ENCODE data around the gene MYO18B.

DNA sequence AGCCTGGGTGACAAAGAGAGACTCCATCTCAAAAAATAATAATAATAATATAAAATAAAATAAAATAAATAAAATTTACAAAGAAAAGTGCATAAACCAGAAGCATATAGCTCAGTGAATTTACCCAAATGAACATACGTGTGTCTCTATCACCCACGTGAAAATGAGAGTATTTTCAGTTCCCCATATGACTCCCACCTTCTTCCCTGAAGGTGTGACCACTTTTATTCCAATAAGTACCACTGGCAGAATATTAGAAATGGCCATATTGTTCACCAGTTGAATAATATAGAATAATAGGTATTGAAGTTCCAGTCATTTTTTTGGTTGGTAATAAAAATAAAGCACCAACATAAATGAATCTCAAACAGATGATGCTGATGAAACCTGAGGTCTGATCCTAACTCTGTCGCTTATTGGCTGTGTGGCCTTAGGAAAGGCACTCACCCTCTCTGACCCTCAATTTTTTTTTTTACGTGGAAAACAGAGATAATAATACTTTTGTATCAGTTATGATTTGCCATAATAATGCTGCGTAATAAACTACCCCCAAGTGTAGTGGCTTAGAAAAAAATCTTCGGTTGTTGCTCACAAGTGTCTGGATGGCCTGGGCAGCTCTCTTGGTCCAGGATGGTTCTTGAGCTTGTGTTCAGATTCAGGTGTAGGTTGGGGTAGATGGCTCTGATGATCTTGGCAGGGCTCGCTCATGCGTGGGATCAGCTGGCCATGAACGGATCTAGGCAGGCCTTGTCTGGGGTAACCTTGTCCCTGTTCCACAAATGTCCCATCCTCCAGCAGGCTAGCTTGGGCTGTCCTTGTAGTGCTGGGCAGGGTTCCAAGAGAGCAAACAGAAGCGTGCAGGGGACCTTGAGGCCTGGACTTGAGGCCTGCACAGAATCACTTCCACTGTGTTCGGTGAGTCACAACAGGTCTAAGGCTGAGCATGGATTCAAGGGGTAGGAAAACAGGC lies 88.1 kb downstream of the MYO18B start:
- TF ChIP-seq POLR2A (IDR thresholded peaks at IDR 0.05; ENCODE audit: borderline replicate concordance, extremely low read depth, insufficient read depth, insufficient read length) (no peak), SP1 (IDR thresholded peaks at IDR 0.05; ENCODE audit: low read depth) (no peak), POLR2AphosphoS5 (IDR thresholded peaks at IDR 0.05; ENCODE audit: low read depth, low read length) (no peak), EZH2 (IDR thresholded peaks at IDR 0.05) (no peak), RAD21 (IDR thresholded peaks at IDR 0.05; ENCODE audit: low read depth) (no peak), EZH2phosphoT487 (IDR thresholded peaks at IDR 0.05; ENCODE audit: borderline replicate concordance) (no peak)
- TF ChIP-seq, protein P1, sequence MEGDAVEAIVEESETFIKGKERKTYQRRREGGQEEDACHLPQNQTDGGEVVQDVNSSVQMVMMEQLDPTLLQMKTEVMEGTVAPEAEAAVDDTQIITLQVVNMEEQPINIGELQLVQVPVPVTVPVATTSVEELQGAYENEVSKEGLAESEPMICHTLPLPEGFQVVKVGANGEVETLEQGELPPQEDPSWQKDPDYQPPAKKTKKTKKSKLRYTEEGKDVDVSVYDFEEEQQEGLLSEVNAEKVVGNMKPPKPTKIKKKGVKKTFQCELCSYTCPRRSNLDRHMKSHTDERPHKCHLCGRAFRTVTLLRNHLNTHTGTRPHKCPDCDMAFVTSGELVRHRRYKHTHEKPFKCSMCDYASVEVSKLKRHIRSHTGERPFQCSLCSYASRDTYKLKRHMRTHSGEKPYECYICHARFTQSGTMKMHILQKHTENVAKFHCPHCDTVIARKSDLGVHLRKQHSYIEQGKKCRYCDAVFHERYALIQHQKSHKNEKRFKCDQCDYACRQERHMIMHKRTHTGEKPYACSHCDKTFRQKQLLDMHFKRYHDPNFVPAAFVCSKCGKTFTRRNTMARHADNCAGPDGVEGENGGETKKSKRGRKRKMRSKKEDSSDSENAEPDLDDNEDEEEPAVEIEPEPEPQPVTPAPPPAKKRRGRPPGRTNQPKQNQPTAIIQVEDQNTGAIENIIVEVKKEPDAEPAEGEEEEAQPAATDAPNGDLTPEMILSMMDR (IDR thresholded peaks at IDR 0.05 in 2 of 3, conservative IDR thresholded peaks at IDR 0.05 in 1 of 3; ENCODE audit: borderline replicate concordance in 1 of 3, insufficient read depth in 1 of 3, low read depth in 2 of 3, low read length in 2 of 3) = no peak
